ENCODE measurements around the gene FBXW7.
A peak's percentile ranks its signal among the peaks of the same experiment; 100 is the strongest.

The FBXW7 gene

DNA sequence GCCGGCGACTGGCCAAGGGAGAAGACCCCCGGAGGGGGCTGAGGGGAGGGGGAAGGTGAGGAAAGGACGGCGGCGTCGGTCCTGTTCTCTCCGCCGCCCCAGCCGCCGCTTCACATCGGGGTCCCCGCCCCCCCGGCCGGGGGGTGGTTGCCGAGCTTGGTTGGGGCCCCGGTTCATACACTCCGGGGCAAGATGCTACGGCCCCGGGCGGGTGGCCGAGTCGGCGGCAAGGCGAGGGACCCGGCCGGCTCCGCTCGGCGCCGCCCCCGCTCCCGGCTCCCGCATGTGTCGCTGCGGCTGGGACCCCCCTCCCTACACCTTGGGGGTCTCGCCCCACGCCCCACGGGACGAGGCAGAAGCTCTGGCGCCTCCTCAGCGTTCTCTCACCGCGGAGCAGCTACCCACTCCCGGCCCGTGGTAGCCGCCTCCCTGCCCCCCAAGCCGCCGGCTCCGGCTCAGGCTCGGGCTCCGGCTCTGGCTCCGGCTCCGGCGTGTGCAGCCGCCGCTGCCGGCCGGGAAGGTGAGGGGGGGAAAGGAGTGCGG lies 461 bp downstream of the FBXW7 start:
- H3K4me3 ChIP-seq (ENCODE audit: low read depth, low read length) = peak overlapping the region; percentile 82
- TF ChIP-seq MYC (IDR thresholded peaks at IDR 0.05; ENCODE audit: low read depth, low read length) = no peak
- TF ChIP-seq POLR2A (IDR thresholded peaks at IDR 0.05; ENCODE audit: extremely low read depth, insufficient read length) = no peak
- TF ChIP-seq, protein P1, sequence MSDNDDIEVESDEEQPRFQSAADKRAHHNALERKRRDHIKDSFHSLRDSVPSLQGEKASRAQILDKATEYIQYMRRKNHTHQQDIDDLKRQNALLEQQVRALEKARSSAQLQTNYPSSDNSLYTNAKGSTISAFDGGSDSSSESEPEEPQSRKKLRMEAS (IDR thresholded peaks at IDR 0.05; ENCODE audit: low read depth, low read length) = no peak
- TF ChIP-seq, protein P2, sequence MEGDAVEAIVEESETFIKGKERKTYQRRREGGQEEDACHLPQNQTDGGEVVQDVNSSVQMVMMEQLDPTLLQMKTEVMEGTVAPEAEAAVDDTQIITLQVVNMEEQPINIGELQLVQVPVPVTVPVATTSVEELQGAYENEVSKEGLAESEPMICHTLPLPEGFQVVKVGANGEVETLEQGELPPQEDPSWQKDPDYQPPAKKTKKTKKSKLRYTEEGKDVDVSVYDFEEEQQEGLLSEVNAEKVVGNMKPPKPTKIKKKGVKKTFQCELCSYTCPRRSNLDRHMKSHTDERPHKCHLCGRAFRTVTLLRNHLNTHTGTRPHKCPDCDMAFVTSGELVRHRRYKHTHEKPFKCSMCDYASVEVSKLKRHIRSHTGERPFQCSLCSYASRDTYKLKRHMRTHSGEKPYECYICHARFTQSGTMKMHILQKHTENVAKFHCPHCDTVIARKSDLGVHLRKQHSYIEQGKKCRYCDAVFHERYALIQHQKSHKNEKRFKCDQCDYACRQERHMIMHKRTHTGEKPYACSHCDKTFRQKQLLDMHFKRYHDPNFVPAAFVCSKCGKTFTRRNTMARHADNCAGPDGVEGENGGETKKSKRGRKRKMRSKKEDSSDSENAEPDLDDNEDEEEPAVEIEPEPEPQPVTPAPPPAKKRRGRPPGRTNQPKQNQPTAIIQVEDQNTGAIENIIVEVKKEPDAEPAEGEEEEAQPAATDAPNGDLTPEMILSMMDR (IDR thresholded peaks at IDR 0.05; ENCODE audit: low read depth, low read length) = no peak
- peak; percentile 31 for DNase-seq (ENCODE audit: low read depth)

DNA sequence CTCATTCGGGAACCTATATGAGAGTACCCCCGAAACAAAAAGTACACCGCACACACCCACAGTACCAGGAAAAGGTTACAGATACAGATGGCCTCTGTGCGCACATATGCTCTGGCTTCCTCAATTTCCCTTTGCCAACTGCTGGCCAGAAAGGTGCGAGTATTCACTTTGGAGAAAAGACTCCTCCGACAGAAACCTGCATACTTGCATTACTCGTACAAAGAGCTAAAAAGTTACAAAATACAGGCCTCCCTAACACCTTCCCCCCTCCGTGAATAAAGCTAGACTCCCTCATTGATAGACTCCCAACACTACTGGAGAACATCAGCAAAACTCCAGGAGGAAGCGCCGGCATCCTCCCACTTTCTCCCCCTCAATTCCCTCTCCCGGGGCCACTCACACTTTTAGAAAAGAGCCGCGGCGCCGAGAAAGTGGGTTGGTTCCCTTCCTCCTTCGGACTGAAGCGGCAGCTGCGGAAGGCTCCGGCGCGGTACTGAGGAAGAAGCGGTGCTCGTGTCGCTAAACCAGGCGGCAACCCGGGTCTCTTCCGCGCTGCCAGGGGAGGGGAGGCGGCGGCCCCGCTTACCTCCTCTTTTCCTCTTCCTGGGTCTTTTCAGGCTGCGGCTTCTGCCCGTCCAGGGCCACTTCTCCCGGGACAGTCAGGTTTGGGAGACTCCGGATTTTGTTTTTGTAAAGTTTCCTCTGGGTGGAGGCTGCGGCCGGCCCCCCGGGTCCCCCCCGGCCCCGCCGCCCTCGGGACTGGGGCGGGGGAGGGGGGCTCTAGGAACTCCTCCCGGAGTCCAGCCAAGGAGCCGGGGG lies 1.1 kb downstream of the FBXW7 start:
- peak; percentile 73 for DNase-seq (ENCODE audit: low read depth)
- TF ChIP-seq POLR2A (IDR thresholded peaks at IDR 0.05; ENCODE audit: extremely low read depth, insufficient read length) (no peak), MYC (IDR thresholded peaks at IDR 0.05; ENCODE audit: low read depth, low read length) (no peak)
- TF ChIP-seq, protein P2 (IDR thresholded peaks at IDR 0.05; ENCODE audit: low read depth, low read length) = no peak
- TF ChIP-seq, protein P1 (IDR thresholded peaks at IDR 0.05; ENCODE audit: low read depth, low read length) = no peak
- H3K4me3 ChIP-seq (ENCODE audit: low read depth, low read length) = peak overlapping the region; percentile 82

DNA sequence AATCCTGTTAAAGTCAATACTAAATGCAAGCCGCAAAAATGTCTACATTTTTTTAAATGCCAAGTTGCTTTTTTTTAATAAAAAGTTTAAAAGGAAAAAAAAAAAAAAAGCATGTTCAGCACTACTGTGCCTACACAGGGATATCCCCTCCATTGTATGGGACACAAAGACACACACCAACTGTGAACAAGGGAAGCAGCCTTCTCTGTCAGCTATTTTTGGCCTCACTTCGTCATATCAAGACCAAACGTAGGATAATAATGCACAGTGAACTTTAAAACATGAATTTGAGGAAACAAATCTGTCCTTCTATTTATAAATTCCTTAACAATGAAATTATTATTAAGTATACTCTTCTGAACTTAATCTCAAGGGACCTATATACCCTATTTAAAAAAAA lies 4.4 kb downstream of the FBXW7 start:
- no peak for DNase-seq (ENCODE audit: low read depth)
- H3K4me3 ChIP-seq (ENCODE audit: low read depth, low read length) = no peak overlapping the region
- TF ChIP-seq MYC (IDR thresholded peaks at IDR 0.05; ENCODE audit: low read depth, low read length) (no peak), POLR2A (IDR thresholded peaks at IDR 0.05; ENCODE audit: extremely low read depth, insufficient read length) (no peak)
- TF ChIP-seq, protein P1 (IDR thresholded peaks at IDR 0.05; ENCODE audit: low read depth, low read length) = no peak
- TF ChIP-seq, protein P2 (IDR thresholded peaks at IDR 0.05; ENCODE audit: low read depth, low read length) = no peak

DNA sequence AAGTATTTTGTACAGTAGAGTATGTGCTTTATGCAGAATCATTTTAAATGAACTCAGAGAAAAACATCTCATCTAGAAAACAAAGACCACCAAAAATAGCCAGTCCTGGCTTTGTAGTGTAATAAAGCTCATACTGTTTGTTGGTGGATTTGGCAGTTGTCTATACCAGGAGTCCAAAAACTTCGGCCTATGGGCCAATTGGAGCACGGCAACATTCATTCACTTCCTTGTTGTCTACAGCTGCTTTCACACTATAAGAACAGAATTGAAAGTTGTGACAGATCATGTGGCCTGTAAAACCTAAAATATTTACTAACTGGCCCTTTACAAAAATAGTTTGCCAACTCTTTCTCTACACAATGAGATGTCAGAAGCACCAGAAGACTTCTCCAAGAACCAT lies 5.3 kb downstream of the FBXW7 start:
- DNase-seq (ENCODE audit: low read depth) = no peak
- TF ChIP-seq MYC (IDR thresholded peaks at IDR 0.05; ENCODE audit: low read depth, low read length) = no peak
- TF ChIP-seq, protein P1 (IDR thresholded peaks at IDR 0.05; ENCODE audit: low read depth, low read length) = no peak
- TF ChIP-seq, protein P2 (IDR thresholded peaks at IDR 0.05; ENCODE audit: low read depth, low read length) = no peak
- no peak for TF ChIP-seq POLR2A (IDR thresholded peaks at IDR 0.05; ENCODE audit: extremely low read depth, insufficient read length)
- no peak overlapping the region for H3K4me3 ChIP-seq (ENCODE audit: low read depth, low read length)

DNA sequence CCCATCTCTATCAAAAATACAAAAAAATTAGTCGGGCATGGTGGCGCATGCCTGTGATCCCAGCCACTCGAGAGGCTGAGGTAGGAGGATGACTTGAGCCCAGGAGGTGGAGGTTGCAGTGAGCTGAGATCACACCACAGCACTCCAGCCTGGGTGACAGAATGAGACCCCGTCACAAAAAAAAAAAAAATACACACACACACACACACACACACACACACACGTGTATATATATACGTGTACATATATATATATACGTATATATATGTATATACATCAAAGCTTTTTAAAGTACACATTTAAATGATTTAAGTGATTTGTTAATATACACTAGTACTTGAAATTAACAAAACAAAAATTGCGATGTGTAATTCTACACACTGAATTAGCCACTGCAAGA lies 6.0 kb downstream of the FBXW7 start:
- TF ChIP-seq, protein P1 (IDR thresholded peaks at IDR 0.05; ENCODE audit: low read depth, low read length) = no peak
- TF ChIP-seq, protein P2 (IDR thresholded peaks at IDR 0.05; ENCODE audit: low read depth, low read length) = no peak
- TF ChIP-seq MYC (IDR thresholded peaks at IDR 0.05; ENCODE audit: low read depth, low read length) = no peak
- no peak for TF ChIP-seq POLR2A (IDR thresholded peaks at IDR 0.05; ENCODE audit: extremely low read depth, insufficient read length)

More for the DNA sequence above, 6.0 kb downstream of the FBXW7 start:
- DNase-seq (ENCODE audit: low read depth) = no peak
- H3K4me3 ChIP-seq (ENCODE audit: low read depth, low read length) = no peak overlapping the region

Data from NB4 (cell line).